ENCODE measurements around the gene MIDN.

The MIDN gene

DNA sequence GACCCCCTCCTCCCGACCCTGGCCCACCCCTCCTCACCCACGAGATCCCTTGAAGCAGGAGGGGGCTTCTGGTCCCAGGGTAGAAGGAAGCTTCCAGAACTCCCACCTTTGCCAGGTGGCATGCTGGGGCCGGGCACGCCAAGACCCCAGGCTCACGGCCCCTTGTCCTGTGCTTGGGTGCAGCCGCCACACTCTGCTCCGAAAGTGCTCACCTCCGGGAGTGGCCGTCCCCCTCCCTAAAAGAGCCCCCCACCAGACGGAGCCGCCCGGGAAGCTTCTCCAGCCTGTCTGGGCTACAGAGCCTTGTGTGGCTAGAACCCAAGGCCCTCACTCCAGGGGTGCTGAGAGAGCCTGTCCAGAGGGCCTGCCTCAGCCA lies 35.5 kb downstream of the MIDN start:
- no peak for FAIRE-seq

DNA sequence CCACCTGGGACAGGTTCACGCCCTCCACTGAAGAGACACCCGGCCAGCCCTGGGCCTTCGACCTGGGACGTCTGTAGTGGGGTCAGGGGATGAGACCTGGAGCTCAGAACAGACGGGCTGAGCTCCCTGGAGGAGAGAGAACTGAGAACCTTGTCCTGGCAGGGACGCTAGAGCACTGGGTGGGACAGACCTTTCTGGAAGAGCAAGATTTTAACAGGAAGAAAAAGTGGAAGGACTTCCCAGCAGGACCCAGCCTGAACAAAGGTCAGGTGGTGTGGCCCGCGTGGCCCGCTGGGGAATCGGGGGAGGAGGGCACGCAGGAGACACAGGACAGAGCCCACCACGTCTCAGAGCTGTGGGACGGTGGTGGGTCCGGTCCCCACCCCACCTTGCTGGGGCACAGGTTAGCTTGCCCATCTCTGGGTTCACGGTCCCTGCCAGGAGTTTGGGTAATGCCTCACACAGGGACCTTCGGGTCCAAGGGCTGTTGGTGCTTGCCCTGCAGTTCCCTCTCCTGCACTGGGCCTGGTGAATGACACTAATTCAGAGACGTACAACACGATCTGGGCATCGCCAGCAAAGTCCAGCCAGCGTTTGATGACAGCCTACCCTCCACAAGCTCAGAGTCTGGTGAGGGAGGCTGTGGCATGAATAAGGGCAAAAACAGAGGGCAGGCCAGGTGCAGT lies 36.1 kb downstream of the MIDN start:
- no peak for FAIRE-seq

DNA sequence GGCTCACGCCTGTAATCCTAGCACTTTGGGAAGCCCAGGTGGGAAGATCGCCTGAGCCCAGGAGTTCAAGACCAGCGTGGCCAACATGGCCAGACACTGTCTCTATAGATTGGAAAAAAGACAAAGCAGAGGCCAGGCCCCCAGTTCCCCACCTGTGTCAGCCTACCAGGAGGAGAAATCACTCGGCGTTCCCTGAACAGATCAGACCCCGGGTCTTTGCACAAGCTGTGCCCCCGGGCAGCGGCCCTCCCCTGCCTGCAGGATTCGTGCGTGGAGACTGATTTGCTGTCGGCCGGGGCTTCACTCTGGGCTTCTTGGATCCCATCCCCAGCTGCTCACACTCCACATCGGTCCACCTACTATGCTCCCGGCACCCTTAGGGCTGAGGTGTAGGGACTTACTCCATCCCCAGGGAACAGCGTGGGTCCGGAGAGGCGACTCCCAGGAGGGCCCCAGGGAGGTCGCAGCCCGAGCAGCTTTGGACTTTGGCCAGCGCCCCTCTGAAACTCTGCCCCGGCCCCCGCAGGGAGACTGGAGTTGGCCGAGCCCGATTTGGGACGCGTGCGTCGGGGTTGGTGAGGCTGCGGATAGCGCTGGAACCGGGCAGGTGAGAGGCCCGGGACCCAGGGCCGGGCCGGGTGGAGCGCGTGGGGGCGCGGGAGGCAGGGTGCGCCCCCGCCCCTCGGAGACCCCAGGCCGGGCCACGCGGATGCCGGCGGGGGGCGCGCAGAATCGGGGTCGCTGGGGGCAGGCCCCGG lies 36.8 kb downstream of the MIDN start:
- no peak for FAIRE-seq

DNA sequence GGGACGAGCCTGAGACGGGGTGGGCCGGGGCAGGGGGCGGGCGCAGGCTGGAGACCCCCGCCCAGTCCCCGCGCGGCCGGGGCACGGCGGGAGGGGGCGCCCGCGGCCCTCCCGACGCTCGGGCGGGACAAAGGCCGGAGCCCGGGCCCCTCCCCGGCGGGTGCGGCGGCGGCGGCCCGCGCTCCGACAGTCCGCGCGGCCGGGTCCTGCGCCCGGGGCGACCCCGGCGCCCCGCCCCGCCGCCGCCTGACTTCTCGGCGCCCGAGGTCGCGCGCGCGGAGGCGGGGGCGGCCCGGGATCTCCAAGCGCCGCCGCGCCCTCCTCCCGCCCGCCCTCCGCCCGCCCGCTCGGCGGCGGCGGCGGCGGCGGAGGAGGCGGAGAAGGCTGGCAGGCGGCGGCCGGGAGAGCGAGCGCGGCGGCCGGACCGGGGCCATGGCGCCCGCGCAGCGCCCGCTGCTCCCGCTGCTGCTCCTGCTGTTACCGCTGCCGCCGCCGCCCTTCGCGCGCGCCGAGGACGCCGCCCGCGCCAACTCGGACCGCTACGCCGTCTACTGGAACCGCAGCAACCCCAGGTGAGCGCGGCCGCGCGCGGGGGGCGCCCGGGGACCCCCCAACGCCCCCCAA lies 37.5 kb downstream of the MIDN start, which contains the start of gene EFNA2:
TSS of gene EFNA2 (plus strand) at position 137 of the 624 bp plus-strand sequence. CDS start at position 433, 296 bp downstream.
- no peak for FAIRE-seq

DNA sequence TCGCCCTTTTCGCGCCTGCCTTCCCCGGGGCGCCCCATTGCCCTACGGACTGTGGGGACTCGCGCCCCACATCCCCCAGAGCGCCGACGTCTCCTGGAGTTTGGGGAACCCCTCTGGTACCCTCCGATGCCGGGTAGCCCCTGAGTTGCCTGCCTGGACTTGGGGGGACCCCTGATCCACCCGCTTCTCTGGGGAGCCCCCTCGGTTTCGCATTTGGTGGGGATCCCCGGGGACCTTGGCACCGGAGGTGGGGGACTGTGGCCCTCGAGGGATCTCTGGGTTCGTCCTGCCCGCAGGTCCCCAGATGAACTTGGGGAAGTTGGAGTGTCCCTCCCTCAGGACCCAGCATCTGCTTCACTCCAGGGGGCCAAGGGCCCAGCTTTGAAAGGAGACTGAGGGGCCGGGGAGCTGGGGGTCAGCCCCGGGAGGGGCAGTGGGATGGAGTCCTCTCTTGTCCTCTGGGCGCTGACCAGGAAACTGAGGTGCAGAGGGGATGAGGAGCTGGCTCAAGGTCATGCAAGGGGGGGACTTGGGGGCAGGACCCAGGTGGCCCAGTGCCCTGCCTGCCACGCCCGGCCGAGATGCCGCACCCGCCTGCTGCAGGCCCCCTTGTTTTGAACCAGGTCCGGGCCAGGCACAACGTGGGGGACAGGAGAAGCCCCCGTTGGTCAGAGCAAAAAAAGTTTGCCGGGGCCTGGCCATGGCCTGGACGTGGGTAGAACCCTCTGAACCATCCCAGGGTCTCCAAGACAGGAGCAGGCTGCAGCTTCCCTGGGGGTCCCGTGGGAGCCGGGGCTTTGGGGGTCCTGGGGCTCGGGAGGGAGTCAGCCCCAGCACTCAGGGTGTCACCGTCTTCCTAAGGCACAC lies 38.3 kb downstream of the MIDN start:
- FAIRE-seq = no peak

DNA sequence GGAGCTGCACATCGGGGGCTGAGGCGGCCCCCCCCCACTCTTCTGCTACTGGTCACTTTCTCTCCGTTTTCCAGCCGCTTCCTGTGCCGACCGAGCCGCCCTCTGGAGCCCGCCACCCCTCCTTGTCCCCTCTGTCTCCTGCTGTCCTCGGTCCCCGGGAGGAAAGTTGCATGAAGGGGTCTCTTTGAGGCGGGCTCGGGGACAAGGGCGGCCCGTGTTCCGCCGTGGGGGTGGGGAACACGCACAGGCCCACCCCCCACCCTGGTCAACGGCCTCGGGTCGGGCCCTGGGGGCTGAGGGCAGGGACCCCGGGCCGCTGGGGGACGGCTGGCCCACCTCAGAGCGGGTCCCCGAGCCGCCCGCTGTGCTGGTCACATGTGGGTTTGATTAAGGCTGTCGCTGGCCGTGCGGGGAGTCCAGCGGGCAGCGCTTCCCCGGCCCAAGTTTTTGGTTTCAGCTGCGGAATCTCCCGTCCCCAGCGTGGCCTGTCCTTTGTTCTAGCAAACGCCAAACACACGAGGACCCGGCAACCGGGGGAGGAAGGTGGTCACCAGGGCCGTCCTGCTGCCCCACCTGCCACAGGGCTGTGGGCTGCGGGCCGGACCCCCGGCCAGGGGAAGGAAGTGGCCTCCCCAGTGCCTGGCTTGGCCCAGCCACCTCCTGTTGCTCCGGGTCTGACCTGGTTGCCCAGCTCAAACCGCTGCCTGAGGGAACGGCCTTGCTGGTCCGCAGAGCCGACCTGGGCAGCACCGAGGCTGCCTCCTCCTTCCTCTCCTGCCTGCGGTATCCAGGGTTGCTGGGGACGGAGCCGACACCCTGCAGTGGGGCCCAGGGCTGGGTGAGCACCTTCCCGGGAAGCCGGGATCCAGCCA lies 39.2 kb downstream of the MIDN start:
- FAIRE-seq = no peak

DNA sequence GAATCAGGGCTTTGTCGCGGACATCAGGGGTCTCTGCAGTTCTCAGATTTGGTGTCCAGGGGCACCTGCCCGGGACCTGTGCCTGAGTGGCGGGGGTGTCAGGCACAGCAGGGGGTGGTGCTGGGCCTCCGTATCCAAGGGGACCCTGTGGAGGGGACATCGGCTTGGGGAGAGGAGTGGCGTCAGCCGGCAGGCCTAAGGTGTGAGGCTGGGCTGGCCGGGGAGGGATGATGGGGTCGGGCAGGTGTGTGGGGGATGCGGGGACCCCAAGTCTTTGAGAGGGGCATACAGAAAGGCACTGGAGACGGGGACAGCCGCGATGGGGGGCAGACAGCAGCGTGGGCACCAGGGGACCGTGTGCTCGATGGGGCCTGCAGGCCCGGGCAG lies 39.8 kb downstream of the MIDN start:
- FAIRE-seq = no peak

DNA sequence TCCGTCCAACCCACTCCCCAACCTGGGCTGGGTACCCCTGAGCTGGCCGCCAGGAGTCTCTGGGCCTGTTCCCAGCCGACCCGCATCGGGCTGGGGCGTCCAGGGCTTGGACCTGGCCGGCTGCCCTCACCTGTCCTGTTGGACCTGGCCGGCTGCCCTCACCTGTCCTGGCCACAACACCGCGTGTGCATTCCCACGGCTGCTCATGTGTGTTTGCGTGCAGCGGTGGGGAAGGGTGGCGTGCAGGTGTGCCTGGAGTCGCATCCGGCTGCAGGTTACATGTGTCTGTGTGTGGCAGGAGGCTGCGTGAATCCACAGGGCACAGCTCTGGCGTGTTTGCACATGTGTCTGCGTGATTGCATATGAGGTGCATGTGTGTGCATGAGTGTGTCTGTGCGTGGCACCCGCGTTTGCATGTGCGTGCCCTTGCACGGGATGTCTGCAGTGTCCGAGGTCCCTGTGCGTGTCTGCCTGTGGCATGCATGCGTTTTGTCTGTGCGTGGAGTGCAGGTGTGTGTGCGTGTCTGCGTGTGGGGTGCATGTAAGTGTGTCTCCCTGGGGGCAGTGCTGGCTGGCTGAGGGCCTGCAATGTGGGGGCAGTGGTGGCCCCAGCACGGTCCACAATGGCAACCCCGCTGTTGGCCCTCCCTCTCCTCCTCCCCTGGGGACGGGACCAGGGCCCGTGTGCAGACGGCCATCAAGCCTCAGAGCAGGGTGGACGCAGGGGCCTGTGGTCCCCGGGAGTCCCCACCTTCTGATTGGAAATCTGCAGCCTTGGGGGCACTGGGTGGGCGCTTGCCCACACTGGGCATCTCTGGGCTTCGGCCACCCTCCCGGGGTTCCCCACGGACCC lies 40.7 kb downstream of the MIDN start:
- no peak for FAIRE-seq

DNA sequence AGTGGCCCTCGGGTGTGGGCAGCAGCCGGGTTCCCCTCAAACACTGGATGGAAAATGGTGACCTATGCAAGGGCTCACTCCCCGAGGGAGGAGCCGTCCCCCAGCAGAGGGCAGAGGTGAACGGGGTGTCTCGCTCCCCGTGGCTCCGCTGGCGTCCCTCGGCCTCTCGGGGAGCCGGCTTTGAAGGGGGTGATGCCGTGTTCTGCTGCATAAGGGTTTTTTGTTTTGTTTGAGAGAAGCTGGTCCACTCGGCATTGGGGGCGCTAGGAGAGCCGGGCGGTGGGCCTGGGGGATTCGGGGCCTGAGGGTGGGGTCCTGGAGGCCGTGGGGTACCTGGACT lies 41.3 kb downstream of the MIDN start:
- FAIRE-seq = no peak

DNA sequence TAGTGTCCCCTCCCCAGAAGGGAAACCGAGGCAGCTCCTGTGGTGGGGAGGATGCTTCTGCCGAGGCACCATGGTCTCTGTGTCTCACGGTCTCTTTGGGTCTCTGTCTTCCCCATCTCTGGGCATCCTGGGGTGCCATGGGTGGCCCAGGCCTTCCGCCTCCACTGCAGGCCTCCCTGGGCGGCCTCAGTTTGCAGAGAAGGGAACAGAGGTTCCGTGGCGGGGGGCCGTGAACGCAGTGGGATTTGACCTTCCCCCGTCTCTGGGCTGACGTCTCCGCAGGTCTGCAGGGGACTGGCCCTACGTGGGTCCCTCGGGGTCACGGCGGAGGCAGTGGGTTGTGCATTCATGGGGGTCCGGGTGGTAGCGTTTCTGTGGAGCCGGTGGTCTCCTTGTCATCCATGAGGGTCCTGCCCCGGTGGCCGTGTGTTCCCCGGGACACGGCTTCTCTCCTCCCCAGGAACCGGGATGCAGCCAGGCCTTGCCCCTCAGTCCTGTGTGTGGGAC lies 41.9 kb downstream of the MIDN start:
- no peak for FAIRE-seq

DNA sequence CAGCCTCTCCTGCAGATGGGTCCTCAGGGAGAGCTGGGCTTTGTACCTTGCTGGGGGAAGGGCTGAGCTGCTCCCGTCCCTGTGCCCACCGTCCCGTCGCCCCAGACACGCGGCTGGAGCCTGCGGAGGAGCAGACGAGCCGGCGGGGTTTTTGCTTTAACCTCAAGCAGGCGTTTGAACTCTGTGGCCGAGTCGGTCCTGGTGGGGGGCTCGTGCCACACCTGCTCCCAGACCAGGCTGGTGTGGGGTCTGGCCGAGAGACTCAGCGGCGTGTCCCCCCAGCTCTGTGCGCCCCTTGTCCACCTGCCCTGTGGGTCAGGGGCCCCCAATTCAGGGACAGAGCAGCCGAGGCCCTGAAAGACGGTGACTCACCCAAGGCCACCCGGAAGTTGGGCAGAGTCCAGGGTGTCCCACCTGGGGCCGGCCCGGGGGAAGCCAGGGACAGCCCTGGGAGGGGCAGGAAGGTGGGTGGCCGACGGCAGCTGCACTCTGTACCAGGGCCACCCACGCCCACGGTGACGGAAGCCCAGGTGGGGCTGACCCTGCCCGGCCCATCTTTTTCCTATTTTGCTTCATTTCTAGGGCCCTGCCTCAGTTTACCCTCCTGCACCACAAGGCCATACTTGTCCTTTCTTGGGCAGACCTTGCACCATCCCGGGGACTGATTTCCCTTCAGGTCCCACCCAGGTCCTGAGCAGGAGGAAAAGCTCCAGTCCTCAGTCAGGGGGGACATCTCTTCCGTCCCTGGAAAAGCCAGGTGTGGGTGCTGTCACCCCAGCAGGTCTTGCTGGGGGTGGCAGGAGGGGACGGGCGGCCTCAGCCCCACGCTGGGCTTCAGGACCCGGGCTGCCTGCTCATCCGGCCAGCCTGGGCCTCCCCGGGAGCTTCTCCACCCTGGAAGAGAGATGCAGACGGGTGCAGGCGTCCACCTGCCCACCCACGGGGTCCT lies 42.6 kb downstream of the MIDN start:
- FAIRE-seq = no peak

DNA sequence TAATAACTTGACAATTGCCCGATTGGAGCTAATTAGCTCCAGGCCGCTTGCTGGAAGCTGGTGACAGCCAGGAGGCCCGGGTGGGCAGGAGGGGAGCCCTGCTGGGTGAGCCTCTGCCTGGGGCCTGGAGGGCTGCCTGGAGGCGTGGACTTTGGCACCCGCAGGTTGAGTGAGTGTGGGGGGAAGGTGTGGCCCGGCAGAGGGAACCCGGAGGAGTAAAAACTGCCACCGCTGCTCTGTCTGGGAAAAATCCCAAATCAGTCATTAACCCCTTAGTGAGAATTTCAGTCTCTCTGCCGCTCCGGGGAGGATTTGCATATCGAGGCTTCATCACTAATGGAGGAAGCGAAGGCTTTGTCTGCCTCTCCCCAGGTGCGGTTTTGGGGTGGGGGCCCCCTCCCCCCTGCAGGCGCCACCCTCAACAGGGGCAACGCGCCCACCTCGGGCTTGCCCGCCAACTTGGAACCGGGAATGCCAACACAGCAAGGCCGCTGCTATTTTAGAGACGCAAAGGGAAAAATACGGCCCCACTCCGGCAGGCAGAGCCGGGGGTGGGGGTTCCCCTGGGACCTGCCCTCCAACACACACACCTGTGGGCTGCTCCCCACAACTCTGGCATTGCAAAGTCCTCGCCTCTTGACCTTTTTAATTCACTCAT lies 43.5 kb downstream of the MIDN start:
- no peak for FAIRE-seq

DNA sequence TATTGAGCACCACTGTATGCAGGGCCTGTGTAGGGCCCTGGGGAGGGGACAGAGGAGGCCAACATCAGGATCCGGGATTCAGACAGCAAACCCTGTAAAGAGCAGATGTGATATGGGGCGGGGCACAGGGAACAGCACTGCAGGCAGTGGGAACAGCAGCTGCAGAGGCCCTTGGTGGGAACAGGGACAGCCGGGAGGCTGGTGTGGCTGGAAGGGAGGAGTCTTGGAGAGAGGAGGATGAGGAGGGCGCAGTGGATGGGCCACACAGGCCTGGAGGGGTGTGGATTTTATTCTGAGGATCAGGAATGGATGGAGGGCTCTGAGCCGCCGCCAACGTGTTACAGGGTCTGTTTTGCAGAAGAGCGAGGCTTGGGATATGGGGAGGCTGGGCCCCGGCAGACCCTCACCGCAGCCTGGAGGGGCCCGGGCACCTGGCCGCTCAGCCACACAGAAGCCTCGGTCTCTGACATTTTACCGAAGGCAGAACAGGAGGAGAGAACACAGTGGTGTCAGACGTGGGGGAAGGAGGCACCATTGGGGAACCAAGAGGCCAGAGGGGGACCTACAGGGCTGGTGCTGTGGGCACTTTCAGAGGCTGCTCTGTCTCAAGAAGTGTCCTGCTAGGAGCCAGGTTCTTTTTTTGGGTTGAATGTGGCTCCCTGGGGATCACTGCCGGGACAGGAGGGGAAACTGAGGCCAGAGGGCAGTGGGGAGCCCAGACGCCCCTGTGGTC lies 44.2 kb downstream of the MIDN start:
- no peak for FAIRE-seq

DNA sequence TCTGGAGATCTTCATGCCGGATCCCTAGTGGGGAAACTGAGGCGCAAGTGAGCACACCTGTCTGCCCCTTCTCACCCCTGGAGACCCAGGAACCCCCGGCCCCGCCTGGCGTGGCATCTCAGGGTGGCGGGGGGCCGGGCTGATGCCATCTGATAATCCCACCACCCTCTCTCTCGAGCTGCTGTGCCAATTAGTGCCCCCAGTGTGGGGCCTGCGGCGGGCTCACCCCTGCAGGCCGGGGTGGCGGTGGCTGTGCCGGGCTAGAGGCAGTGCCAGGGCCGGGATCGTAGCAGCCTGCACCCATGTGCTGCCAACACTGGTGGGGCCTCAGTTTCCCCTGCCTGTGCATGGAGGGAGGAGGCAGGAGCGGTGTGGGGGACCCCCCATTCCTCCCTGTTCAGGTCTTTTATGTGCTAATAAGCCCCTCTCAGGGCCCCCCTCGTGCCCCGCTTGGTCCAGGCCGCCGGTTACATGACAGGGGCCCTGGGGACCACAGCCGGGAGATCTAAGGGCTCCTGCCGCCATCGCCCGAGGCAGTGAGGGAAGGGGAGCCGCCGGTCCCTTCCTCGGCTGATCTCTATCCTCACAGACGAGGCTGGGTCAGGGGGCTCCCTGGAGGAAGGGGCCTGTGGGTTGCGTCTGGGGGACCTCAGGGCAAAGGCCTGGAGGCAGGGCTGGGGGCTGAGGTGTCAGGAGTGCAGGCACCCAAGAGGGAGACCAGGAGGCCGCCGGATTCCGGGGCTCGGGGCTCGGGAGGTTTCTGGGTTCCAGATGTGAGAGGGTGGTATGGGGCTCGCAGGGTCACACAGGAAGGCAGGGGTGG lies 45.6 kb downstream of the MIDN start:
- no peak for FAIRE-seq

DNA sequence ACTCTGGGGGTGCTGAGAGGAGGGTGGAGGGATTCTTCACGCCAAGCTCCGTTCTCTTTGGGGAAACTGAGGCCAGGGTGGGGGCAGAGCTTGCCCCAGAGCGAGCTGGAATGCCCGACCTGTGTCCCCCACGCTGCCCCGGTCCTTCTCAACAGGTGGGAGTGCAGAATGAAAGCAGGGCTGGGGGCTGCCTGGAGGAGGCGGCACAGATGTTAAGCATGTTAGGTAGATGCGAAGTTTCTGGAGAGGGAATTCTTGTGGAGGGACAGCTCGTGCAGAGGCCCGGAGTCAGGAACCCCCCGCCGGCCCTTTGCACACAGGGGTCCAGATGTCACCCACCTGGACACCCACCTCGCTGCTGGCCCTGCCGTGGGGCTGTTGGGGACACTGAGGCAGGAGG lies 46.3 kb downstream of the MIDN start:
- FAIRE-seq = no peak

DNA sequence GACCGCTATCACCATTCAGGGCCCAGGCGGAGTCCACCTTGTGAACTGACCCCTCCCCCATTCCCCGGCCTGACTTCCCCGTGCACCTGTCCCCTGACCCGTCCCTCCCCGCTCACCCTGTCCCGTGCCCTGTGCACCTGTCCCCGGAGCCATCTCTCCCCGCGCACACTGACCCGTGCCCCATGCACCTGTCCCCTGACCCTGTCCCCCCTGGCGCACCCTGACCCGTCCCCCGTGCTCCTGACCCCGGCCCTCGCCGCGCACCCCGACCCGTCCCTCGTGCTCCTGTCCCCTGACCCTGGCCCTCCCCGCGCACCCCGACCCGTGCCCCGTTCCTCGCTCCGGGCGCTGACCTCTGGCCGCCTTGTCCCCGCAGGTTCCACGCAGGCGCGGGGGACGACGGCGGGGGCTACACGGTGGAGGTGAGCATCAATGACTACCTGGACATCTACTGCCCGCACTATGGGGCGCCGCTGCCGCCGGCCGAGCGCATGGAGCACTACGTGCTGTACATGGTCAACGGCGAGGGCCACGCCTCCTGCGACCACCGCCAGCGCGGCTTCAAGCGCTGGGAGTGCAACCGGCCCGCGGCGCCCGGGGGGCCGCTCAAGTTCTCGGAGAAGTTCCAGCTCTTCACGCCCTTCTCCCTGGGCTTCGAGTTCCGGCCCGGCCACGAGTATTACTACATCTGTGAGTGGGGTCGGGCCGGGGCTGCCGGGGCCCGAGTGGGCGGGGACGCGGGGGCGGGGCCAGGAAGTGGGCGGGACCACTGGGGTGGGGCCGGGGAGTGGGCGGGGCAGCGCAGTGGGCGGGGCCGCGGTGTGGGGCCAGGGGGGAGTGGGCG lies 47.0 kb downstream of the MIDN start:
- no peak for FAIRE-seq

DNA sequence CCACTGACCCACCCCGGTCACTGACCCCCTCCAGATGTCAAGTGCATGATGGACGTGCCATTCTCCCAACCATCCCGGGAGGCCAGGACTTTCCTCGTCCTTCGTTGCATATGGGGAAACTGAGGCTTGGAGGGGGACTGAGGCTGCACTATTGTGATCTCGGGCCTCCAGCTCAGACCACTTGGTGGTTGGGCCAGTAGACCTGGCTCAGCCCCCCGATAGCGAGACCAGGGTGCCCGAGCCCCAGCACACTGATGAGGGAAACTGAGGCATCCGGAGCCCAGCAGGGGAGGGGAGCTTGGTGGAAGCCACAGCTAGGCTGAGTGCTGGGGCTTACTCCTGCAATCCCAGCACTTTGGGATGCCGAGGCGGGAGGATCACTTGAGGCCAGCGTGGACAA lies 47.7 kb downstream of the MIDN start:
- FAIRE-seq = no peak
